GM12872 (cell line): ENCODE data around the gene OPRM1.

Experiments used
- TF ChIP-seq, protein P1 (sequence below): IDR thresholded peaks from 3 replicates; pipeline ENCODE4 v1.5.1; 2011; ENCODE audit warnings: low read depth, mild to moderate bottlenecking, low read length, moderate library complexity; ENCODE audit not compliant: insufficient read depth

The OPRM1 gene

DNA sequence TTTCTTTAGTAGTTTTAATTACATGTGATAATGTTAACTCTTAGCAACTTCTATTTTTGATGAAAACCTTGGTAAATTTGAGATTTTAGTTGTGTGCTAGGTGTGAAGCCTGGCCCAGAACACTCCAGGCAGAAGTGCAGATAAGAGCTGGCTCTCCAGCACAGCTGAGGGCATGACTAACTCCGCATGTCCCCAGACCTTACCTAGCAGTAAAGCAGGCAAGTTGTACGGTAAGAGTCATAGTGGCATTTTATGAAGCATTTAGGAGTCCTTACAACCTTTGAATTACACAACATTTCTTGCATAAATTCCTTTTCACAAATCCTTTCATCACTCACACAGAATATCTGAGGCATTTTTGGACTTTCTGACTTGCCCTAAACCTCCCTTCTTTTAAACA is 67.2 kb downstream of the OPRM1 start:
- TF ChIP-seq, protein P1, sequence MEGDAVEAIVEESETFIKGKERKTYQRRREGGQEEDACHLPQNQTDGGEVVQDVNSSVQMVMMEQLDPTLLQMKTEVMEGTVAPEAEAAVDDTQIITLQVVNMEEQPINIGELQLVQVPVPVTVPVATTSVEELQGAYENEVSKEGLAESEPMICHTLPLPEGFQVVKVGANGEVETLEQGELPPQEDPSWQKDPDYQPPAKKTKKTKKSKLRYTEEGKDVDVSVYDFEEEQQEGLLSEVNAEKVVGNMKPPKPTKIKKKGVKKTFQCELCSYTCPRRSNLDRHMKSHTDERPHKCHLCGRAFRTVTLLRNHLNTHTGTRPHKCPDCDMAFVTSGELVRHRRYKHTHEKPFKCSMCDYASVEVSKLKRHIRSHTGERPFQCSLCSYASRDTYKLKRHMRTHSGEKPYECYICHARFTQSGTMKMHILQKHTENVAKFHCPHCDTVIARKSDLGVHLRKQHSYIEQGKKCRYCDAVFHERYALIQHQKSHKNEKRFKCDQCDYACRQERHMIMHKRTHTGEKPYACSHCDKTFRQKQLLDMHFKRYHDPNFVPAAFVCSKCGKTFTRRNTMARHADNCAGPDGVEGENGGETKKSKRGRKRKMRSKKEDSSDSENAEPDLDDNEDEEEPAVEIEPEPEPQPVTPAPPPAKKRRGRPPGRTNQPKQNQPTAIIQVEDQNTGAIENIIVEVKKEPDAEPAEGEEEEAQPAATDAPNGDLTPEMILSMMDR: no peak

DNA sequence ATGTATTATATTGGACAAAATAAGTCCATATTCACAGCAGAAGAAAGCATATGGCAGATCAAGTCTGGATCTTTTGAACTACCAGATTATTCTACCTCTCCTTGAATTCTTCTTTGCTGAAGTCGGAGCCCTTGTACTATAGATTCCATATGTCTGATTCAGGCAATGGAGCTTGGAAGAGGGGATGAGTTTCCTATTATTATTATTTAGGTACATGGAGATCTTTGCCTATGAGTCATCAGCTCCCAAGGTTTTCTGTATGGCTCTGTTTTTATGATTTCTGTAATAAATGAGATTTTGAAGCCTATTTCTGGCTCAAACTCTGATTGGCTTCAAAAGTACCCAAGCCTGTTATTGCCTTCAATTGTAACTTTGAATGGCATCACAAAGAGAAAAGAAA is 72.0 kb downstream of the OPRM1 start:
- TF ChIP-seq, protein P1: no peak

DNA sequence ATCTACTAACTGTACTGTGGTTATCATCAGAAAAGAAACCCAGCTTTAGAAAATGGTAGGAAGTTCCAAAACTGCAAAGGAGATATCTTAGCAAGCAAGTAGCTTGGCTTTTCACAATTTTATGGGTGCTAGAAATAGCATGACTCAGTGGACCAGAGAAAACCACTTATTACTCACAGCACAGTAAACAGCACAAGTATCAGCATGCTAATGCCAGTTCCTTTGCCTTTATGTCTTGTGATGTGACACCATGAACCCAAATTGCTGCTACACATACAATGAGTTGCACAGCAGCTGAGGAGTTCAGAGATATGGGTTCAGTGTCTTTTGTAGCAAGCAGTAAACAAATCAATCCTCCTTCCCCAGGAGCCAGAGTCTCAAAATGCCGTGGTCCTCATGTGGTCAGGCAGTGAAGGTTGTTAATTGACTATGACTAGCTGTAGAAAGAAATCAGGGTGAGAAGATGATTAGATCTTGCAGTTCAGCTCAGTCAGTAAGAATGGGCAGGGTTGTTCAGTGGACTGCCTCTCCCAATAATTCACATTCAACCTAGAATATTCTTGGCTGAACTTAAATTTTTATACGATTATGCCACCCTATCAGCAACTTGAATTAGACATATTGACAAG is 73.3 kb downstream of the OPRM1 start:
- TF ChIP-seq, protein P1: no peak

DNA sequence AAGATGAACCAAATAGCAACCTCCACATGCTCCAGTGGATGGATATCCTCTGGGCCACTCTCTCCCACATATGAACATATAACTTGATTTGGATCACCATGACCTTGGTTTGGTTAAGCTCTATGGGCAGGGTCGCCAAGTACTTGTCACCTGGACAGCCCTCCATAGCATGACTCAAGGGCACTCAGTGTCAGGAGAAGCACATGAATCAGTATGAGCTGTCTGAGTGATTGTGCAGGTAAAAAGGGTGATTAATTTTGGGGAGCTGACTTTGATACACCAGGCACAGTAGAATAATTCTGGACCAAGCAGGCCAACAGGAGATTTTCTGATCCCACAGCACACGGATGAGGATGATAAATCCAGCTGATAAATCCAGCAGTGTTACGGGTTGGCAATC is 74.4 kb downstream of the OPRM1 start:
- TF ChIP-seq, protein P1: no peak

DNA sequence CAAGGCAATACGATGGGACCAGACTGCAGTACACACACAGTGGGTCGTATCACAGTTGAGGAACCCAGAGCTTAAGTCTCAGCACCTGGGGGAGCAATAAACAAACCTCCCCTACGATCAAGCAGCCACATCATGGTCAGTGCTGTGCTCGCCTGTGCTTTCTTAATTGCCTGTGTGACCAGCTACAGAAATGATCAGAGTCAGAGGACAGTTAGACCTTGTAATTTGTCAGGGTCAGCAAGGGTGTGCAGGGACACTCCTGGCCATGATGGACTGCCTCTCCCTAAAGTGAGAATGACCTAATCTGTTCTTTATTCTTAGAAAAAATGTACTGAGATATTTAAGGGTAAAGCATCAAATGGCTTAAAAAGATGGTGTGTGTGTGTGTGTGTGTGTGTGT is 78.4 kb downstream of the OPRM1 start:
- TF ChIP-seq, protein P1: no peak

DNA sequence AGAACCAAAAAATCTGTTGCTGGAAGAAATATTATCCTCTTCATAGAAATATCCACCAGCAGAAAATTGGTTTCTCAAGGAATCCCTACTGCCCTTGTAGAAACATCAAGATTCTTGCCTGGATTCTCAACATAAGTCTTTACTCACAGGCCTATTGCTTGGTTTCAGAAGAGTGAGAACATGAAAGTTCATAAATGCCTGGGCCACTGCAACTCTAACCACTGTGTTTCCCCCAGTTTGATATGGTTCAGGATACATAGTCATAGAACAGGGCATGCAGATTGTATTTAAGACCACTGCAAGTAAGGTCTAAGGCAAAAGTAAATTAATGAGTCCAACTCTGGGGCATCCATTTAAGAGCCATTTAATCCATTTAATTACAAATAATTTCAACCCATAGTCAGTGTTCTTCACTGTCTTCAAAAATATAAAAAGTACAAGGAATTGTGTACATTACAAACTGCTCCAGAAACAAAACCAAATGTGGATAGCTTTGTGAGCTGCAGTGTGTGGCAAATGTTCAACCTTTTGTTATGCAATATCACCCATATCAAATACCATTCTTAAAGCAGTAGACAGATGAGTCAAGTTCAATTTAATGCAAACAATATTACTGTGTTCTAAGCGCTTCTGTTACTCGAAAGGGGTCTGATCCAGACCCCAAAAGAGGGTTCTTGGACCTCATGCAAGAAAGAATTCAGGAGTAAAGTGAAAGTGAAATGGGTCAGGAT is 83.3 kb downstream of the OPRM1 start:
- TF ChIP-seq, protein P1: no peak

DNA sequence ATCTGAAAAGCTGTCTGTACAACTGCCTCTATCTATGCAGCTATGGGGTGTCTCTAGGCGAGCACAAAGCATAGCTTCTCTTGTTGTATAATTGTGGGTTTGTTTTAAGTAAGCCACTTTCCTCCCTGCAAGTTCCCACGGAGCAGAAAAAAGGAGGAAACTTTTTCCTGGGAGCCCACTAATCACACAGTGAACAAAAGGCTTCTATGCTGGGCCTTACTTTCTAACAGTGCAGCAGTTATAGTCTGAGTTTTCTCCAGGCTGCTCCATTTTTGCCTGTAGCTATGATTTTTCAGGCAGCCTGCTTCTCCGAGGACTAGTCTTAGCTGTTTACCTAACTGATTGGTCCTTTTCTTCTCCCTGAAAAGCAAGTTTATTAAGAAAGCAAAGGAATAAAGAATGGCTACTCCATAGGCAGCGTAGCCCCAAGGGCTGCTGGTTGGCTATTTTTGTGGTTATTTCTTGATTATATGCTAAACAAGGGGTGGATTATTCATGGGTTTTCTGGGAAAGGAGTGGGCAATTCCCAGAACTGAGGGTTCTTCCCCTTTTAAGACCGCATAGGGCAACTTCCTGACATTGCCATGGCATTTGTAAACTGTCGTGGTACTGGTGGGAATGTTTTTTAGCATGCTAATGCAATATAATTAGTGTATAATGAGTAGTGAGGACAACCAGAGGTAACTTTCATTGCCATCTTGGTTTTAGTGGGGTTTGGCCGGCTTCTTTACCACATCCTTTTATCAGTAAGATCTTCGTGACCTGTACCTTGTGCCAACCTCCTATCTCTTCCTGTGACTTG is 84.3 kb downstream of the OPRM1 start:
- TF ChIP-seq, protein P1: no peak
